PFSK-1 (cell line): Measurements from ENCODE around the gene MED15.

Experiments used
- FOXP2 ChIP-seq: optimal IDR thresholded peaks from 2 replicates; pipeline ENCODE3; 2011; ENCODE audit warnings: borderline replicate concordance, control low read depth, inconsistent platforms; ENCODE audit not compliant: insufficient read depth; ENCODE audit errors: extremely low read length, extremely low read depth
- POLR2AphosphoS5 ChIP-seq: IDR thresholded peaks from 2 replicates; pipeline ENCODE4 v1.6.1; 2012; ENCODE audit warnings: low read depth, mild to moderate bottlenecking, control low read depth, low read length, moderate library complexity
- SIN3A ChIP-seq: IDR thresholded peaks from 2 replicates; pipeline ENCODE4 v1.6.1; 2012; ENCODE audit warnings: mild to moderate bottlenecking, low read length, moderate library complexity, borderline replicate concordance; ENCODE audit not compliant: insufficient read depth
- TAF1 ChIP-seq: IDR thresholded peaks from 2 replicates; pipeline ENCODE4 v1.6.1; 2012; ENCODE audit warnings: low read length, control low read depth, borderline replicate concordance; ENCODE audit not compliant: insufficient read depth
- TF ChIP-seq, protein P1 (sequence below), 2 experiments: IDR thresholded peaks; 2 replicates each; pipeline versions ENCODE4 v1.6.1 to v1.8.0; 2011 to 2012; ENCODE audit warnings: low read depth in 2 of 2, low read length in 2 of 2, control low read depth in 1 of 2, inconsistent platforms in 1 of 2, mild to moderate bottlenecking in 1 of 2, moderate library complexity in 1 of 2; ENCODE audit not compliant: insufficient read depth in 1 of 2

DNA sequence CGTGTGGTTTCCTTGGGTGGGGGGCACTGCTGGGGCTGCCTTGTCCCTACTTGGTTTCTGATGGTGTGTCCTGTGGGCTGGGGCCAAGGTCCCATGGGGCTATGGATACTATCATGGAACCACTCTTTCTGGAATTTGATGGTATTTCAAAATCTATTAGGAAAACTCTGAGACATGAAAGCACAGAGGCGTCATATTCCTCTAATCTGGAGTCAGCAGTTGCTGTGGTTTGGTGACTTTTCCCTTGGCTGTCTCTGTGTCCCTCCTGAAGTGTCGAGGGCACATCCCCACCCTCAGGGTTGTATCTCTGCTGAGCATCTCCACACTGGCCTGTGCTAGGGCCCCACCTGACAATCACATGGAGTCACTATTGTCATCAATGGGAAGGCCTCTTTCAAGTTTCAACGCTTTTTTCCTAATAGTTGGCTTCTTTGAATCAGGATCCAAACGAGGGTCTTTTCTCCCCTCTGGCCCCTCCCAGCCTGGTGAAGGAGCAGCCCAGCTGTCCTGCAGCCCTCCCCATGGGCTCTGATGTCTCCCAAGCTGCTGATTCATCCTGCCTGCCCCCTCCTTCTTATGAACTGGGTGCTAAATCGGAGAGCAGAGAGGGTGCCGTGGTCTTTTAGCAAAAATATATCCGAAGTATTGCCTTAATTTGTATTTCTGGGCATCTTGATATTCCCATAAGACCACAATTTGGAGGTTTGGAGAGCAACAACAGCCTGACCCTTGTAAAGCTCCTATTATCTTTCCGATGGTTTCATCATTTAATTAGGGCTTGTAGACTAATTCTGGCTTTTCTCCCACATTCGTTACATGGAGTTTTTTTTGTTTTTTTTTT, 38.5 kb downstream of the MED15 start:
- TF ChIP-seq POLR2AphosphoS5 (no peak), SIN3A (no peak), FOXP2 (no peak), TAF1 (no peak)
- TF ChIP-seq, protein P1, sequence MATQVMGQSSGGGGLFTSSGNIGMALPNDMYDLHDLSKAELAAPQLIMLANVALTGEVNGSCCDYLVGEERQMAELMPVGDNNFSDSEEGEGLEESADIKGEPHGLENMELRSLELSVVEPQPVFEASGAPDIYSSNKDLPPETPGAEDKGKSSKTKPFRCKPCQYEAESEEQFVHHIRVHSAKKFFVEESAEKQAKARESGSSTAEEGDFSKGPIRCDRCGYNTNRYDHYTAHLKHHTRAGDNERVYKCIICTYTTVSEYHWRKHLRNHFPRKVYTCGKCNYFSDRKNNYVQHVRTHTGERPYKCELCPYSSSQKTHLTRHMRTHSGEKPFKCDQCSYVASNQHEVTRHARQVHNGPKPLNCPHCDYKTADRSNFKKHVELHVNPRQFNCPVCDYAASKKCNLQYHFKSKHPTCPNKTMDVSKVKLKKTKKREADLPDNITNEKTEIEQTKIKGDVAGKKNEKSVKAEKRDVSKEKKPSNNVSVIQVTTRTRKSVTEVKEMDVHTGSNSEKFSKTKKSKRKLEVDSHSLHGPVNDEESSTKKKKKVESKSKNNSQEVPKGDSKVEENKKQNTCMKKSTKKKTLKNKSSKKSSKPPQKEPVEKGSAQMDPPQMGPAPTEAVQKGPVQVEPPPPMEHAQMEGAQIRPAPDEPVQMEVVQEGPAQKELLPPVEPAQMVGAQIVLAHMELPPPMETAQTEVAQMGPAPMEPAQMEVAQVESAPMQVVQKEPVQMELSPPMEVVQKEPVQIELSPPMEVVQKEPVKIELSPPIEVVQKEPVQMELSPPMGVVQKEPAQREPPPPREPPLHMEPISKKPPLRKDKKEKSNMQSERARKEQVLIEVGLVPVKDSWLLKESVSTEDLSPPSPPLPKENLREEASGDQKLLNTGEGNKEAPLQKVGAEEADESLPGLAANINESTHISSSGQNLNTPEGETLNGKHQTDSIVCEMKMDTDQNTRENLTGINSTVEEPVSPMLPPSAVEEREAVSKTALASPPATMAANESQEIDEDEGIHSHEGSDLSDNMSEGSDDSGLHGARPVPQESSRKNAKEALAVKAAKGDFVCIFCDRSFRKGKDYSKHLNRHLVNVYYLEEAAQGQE (IDR thresholded peaks at IDR 0.05; ENCODE audit: insufficient read depth in 1 of 2, low read depth in 2 of 2, low read length in 2 of 2) = no peak
